Measurements from ENCODE around the gene PALLD. TPM values are rescaled to one million over a fixed set of nuclear protein-coding genes. Genes with fewer than 3 reads are reported as not detected.
"Not testable (repeated sequence)": the region's sequence is repeated elsewhere in the genome, so short reads cannot be mapped to it uniquely, and the experiment has no call there.

PALLD gene
- total RNA-seq = 100 to 1,000 TPM in 3 of 4 donors, 10 to 100 TPM in 1; 93.3 to 214 (median 174) TPM

GRCh38 chr4:168496834-168497233 lies at the start of gene PALLD:
Gene PALLD, plus strand, starts transcription at chr4:168497052.
- Histone ChIP-seq H3K4me1 (no peaks in the 10 kb centered on the region), H3K4me3 (no peak within 1 kb of the TSS), H3K36me3 (no peaks in the 10 kb centered on the region), H3K27me3 (no peaks in the 10 kb centered on the region), H3K27ac (no peak within 1 kb of the TSS), H3K9me3 (no peaks in the 10 kb centered on the region)
- no peak for DNase-seq (ENCODE audit: low spot score in 2 of 2)
- no peak for TF ChIP-seq EP300 (IDR thresholded peaks at IDR 0.05)
- TF ChIP-seq CTCF (IDR thresholded peaks at IDR 0.05) = no peak
- TF ChIP-seq POLR2A (IDR thresholded peaks at IDR 0.05) = no peak
- 31 to 43% methylated on average over 5 of the region's 5 CpGs for WGBS, 2 donors

- not testable (repeated sequence) for H3K27ac ChIP-seq; DNase-seq (ENCODE audit: low spot score in 2 of 2); H3K4me3 ChIP-seq; H3K9me3 ChIP-seq; H3K27me3 ChIP-seq; H3K4me1 ChIP-seq
- peaks cover 0 to 42% (median 0%) of the 10 kb centered on the region in 3 donors for H3K36me3 ChIP-seq
- WGBS, 2 donors = 95 to 99% methylated on average over 3 of the region's 3 CpGs
These were observed 47.8 kb upstream of the PALLD start for GRCh38 chr4:168449063-168449462.

GRCh38 chr4:168449719-168450452 lies 47.0 kb upstream of the PALLD start:
- 66 to 70% methylated on average over 5 of the region's 5 CpGs for WGBS, 2 donors
- TF ChIP-seq EP300 (IDR thresholded peaks at IDR 0.05) (no peak), POLR2A (IDR thresholded peaks at IDR 0.05) (no peak), CTCF (IDR thresholded peaks at IDR 0.05) (no peak)
- peak in 1 of 2 donors; percentile 22 for DNase-seq (ENCODE audit: low spot score in 2 of 2)
- no peak overlapping the region for H3K4me3 ChIP-seq
- no peak overlapping the region for H3K27ac ChIP-seq
- no peaks in the 10 kb centered on the region for H3K4me1 ChIP-seq
- H3K27me3 ChIP-seq = no peaks in the 10 kb centered on the region
- H3K36me3 ChIP-seq = peaks cover 0 to 43% (median 0%) of the 10 kb centered on the region in 3 donors
- no peaks in the 10 kb centered on the region for H3K9me3 ChIP-seq

GRCh38 chr4:168451331-168451730 lies 45.5 kb upstream of the PALLD start:
- H3K4me1 ChIP-seq = no peaks in the 10 kb centered on the region
- H3K4me3 ChIP-seq = no peak overlapping the region
- WGBS, 2 donors = 82 to 84% methylated on average over 2 of the region's 2 CpGs
- H3K36me3 ChIP-seq = peaks cover 0 to 55% (median 0%) of the 10 kb centered on the region in 3 donors
- TF ChIP-seq EP300 (IDR thresholded peaks at IDR 0.05) (no peak), POLR2A (IDR thresholded peaks at IDR 0.05) (no peak), CTCF (IDR thresholded peaks at IDR 0.05) (no peak)
- no peak overlapping the region for H3K27ac ChIP-seq
- no peaks in the 10 kb centered on the region for H3K9me3 ChIP-seq
- H3K27me3 ChIP-seq = no peaks in the 10 kb centered on the region
- DNase-seq (ENCODE audit: low spot score in 2 of 2) = no peak

- peaks cover 0 to 59% (median 0%) of the 10 kb centered on the region in 3 donors for H3K36me3 ChIP-seq
- no peak overlapping the region for H3K4me3 ChIP-seq
- no peak for DNase-seq (ENCODE audit: low spot score in 2 of 2)
- H3K27ac ChIP-seq = no peak overlapping the region
- WGBS, 2 donors = 80 to 86% methylated on average over 1 of the region's 1 CpG
- TF ChIP-seq POLR2A (IDR thresholded peaks at IDR 0.05) (no peak), EP300 (IDR thresholded peaks at IDR 0.05) (no peak), CTCF (IDR thresholded peaks at IDR 0.05) (no peak)
- no peaks in the 10 kb centered on the region for H3K4me1 ChIP-seq
- H3K27me3 ChIP-seq = no peaks in the 10 kb centered on the region
- no peaks in the 10 kb centered on the region for H3K9me3 ChIP-seq
These were observed 45.0 kb upstream of the PALLD start for GRCh38 chr4:168451744-168452390.
